ENCODE results near the gene CD2BP2.
"Not testable (repeated sequence)": the region's sequence is repeated elsewhere in the genome, so short reads cannot be mapped to it uniquely, and the experiment has no call there.

CD2BP2 gene

GRCh38 chr16:30355144-30355953 lies at the start of gene CD2BP2:
Gene CD2BP2 (minus strand): TSS chr16:30355308. CDS start chr16:30354681, 627 bp downstream.
- DNase-seq = peak; percentile 98

GRCh38 chr16:30401768-30402425 lies 46.8 kb upstream of the CD2BP2 start:
- DNase-seq = no peak

GRCh38 chr16:30399435-30400186 lies 44.5 kb upstream of the CD2BP2 start:
- DNase-seq = no peak

GRCh38 chr16:30398661-30399434 lies 43.7 kb upstream of the CD2BP2 start:
- DNase-seq = no peak

GRCh38 chr16:30397776-30398660 lies 42.9 kb upstream of the CD2BP2 start:
- no peak for DNase-seq

GRCh38 chr16:30397056-30397455 lies 41.9 kb upstream of the CD2BP2 start:
- no peak for DNase-seq

- DNase-seq = not testable (repeated sequence)
These were observed 41.5 kb upstream of the CD2BP2 start for GRCh38 chr16:30396627-30397026.

- no peak for DNase-seq
These were observed 41.0 kb upstream of the CD2BP2 start for GRCh38 chr16:30395992-30396585.

GRCh38 chr16:30395155-30395991 lies 40.3 kb upstream of the CD2BP2 start, which contains the start of gene ZNF48:
Gene ZNF48 (plus strand): TSS chr16:30395420. CDS start chr16:30395795, 375 bp downstream.
- DNase-seq = peak; percentile 92

- DNase-seq = peak; percentile 48
These were observed 39.6 kb upstream of the CD2BP2 start for GRCh38 chr16:30394592-30395154.

GRCh38 chr16:30383521-30383920 lies 28.4 kb upstream of the CD2BP2 start:
- DNase-seq = no peak

GRCh38 chr16:30382111-30382881 lies 27.2 kb upstream of the CD2BP2 start, which contains the start of gene SEPTIN1:
Gene SEPTIN1 (minus strand): TSS chr16:30382561. CDS start chr16:30382542, 19 bp downstream.
- DNase-seq = no peak

GRCh38 chr16:30381291-30382041 lies 26.4 kb upstream of the CD2BP2 start:
- DNase-seq = no peak

- DNase-seq = no peak
These were observed 25.7 kb upstream of the CD2BP2 start for GRCh38 chr16:30380803-30381208.

- DNase-seq = no peak
These were observed 25.1 kb upstream of the CD2BP2 start for GRCh38 chr16:30380072-30380802.

GRCh38 chr16:30379158-30379783 lies 24.2 kb upstream of the CD2BP2 start:
- DNase-seq = no peak
